Uterus (tissue), 2 donors: Measurements from ENCODE around the gene SOHLH2.

Experiments
- POLR2A ChIP-seq, 2 donors: fragments of 450-650 bp; IDR thresholded peaks; one replicate each; pipeline ENCODE4 v1.6.1; 2016; ENCODE audit warnings: antibody characterized with exemption in 2 of 2, mild to moderate bottlenecking in 1 of 2, moderate library complexity in 1 of 2
- TF ChIP-seq, protein P1 (sequence below), 4 experiments: fragments of 200-600 bp in 2 of 4; fragments of 450-650 bp in 2 of 4; sonication (generic) in 2 of 4; IDR thresholded peaks; one replicate each; pipeline ENCODE4 v1.5.1; 2016 to 2019; ENCODE audit warnings: antibody characterized with exemption in 4 of 4, mild to moderate bottlenecking in 2 of 4, moderate library complexity in 1 of 4

DNA sequence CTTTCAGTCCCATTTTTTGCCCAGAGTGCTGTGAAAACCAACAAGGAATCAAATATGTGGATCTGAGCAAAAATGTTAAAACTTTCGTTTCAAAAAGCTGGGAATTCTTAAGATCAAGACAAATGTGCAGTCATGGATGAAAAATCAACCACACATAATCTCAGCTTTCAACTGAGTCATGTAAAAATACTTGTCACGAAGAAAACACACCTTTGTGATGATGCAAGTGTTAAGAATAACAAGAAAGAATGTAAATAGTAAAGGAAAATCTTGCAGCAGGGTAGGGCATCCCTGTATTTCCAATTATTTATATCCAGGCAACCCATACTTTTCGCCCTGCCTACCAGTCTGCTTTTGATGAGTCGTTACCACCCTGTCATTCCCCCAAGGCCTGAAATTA is 55.7 kb downstream of the SOHLH2 start:
- TF ChIP-seq, protein P1, sequence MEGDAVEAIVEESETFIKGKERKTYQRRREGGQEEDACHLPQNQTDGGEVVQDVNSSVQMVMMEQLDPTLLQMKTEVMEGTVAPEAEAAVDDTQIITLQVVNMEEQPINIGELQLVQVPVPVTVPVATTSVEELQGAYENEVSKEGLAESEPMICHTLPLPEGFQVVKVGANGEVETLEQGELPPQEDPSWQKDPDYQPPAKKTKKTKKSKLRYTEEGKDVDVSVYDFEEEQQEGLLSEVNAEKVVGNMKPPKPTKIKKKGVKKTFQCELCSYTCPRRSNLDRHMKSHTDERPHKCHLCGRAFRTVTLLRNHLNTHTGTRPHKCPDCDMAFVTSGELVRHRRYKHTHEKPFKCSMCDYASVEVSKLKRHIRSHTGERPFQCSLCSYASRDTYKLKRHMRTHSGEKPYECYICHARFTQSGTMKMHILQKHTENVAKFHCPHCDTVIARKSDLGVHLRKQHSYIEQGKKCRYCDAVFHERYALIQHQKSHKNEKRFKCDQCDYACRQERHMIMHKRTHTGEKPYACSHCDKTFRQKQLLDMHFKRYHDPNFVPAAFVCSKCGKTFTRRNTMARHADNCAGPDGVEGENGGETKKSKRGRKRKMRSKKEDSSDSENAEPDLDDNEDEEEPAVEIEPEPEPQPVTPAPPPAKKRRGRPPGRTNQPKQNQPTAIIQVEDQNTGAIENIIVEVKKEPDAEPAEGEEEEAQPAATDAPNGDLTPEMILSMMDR (IDR thresholded peaks at IDR 0.05) = no peak
- no peak for TF ChIP-seq POLR2A (IDR thresholded peaks at IDR 0.05)
